CD14-positive monocyte (primary cell): ENCODE data around the gene SOCS3. TPM values are rescaled to one million over a fixed set of nuclear protein-coding genes. Genes with fewer than 3 reads are reported as not detected.
A peak's percentile ranks its signal among the peaks of the same experiment; 100 is the strongest.

ENCODE experiments used
- DNase-seq, 3 donors: peaks; one replicate each; pipeline ENCODE4 v3.0.0-alpha.2; 2011 to 2022
- H2AFZ ChIP-seq: 2 replicates; pipeline ENCODE4 v1.6.0; 2012; ENCODE audit warnings: mild to moderate bottlenecking, low read depth, low read length, inconsistent platforms; ENCODE audit not compliant: insufficient read depth, poor library complexity, severe bottlenecking
- H3K27ac ChIP-seq, 2 donors: 1 replicate in 1 of 2; 2 replicates in 1 of 2; pipeline ENCODE4 v1.5.1; 2012 to 2013; ENCODE audit warnings: low read length in 2 of 2, control low read depth in 1 of 2, inconsistent platforms in 1 of 2, low read depth in 1 of 2, mild to moderate bottlenecking in 1 of 2
- H3K27me3 ChIP-seq, 2 donors: one replicate each; pipeline versions ENCODE4 v1.6.0 to v1.6.1; 2011 to 2013; ENCODE audit warnings: low read length in 2 of 2; ENCODE audit not compliant: control insufficient read depth in 2 of 2, insufficient read depth in 2 of 2
- H3K36me3 ChIP-seq, 2 donors: replicated peaks in 1 of 2; 1 replicate in 1 of 2; 2 replicates in 1 of 2; pipeline versions ENCODE4 v1.5.1 to v1.6.1; 2012 to 2013; ENCODE audit warnings: low read length in 2 of 2, control low read depth in 1 of 2, inconsistent platforms in 1 of 2, mild to moderate bottlenecking in 1 of 2; ENCODE audit not compliant: insufficient read depth in 2 of 2, control insufficient read depth in 1 of 2
- H3K4me1 ChIP-seq, 2 donors: 1 replicate in 1 of 2; 2 replicates in 1 of 2; pipeline versions ENCODE4 v1.5.1 to v1.6.1; 2012 to 2013; ENCODE audit warnings: low read length in 2 of 2, control low read depth in 1 of 2, inconsistent platforms in 1 of 2, mild to moderate bottlenecking in 1 of 2, moderate library complexity in 1 of 2; ENCODE audit not compliant: insufficient read depth in 2 of 2, control insufficient read depth in 1 of 2
- H3K4me2 ChIP-seq: replicated peaks from 2 replicates; pipeline ENCODE3; 2012; ENCODE audit warnings: low read length, moderate library complexity, mild to moderate bottlenecking; ENCODE audit not compliant: poor library complexity, severe bottlenecking; ENCODE audit errors: extremely low read depth
- H3K4me3 ChIP-seq, 3 experiments: fragments of 200-600 bp in 1 of 3; sonication (generic) in 1 of 3; replicated peaks in 1 of 3; 1 replicate in 2 of 3; 2 replicates in 1 of 3; pipeline ENCODE4 v1.5.1; 2011 to 2013; ENCODE audit warnings: low read length in 3 of 3, mild to moderate bottlenecking in 3 of 3, control low read depth in 2 of 3, low read depth in 2 of 3, inconsistent platforms in 1 of 3, moderate library complexity in 1 of 3
- H3K79me2 ChIP-seq: 2 replicates; pipeline ENCODE4 v1.6.0; 2012; ENCODE audit warnings: mild to moderate bottlenecking, control low read depth, inconsistent platforms, low read length, moderate library complexity; ENCODE audit not compliant: insufficient read depth
- H3K9ac ChIP-seq: 2 replicates; pipeline ENCODE4 v1.6.0; 2017; ENCODE audit warnings: low read length, mild to moderate bottlenecking; ENCODE audit not compliant: insufficient read depth, poor library complexity, severe bottlenecking
- H3K9me3 ChIP-seq, 2 donors: replicated peaks in 1 of 2; 1 replicate in 1 of 2; 2 replicates in 1 of 2; pipeline versions ENCODE4 v1.5.1 to v1.6.1; 2012 to 2013; ENCODE audit warnings: low read length in 2 of 2, control low read depth in 1 of 2; ENCODE audit not compliant: control insufficient read depth in 1 of 2, insufficient read depth in 1 of 2
- H4K20me1 ChIP-seq: 2 replicates; pipeline ENCODE4 v1.6.0; 2012; ENCODE audit warnings: mild to moderate bottlenecking, low read length, control low read depth, moderate library complexity; ENCODE audit not compliant: insufficient read depth
- H3K27ac Mint-ChIP-seq, 7 donors: one replicate each; pipeline ENCODE4 v1.8.0; 2020; ENCODE audit warnings: mild to moderate bottlenecking in 7 of 7, mixed read lengths in 7 of 7, moderate library complexity in 6 of 7, inconsistent platforms in 2 of 7
- H3K27me3 Mint-ChIP-seq, 3 donors: one replicate each; pipeline ENCODE4 v1.8.0; 2021 to 2022; ENCODE audit warnings: low read depth in 3 of 3, mild to moderate bottlenecking in 3 of 3, mixed read lengths in 3 of 3, moderate library complexity in 3 of 3, inconsistent platforms in 1 of 3
- H3K36me3 Mint-ChIP-seq, 2 donors: one replicate each; pipeline ENCODE4 v1.8.0; 2020; ENCODE audit warnings: mixed read lengths in 2 of 2, inconsistent platforms in 1 of 2, mild to moderate bottlenecking in 1 of 2
- H3K4me1 Mint-ChIP-seq: one replicate; pipeline ENCODE4 v1.8.0; 2020; ENCODE audit warnings: mild to moderate bottlenecking, mixed read lengths
- H3K4me3 Mint-ChIP-seq, 2 donors: one replicate each; pipeline ENCODE4 v1.8.0; 2020; ENCODE audit warnings: mild to moderate bottlenecking in 2 of 2, mixed read lengths in 2 of 2, moderate library complexity in 1 of 2
- H3K9me3 Mint-ChIP-seq, 7 donors: one replicate each; pipeline ENCODE4 v1.8.0; 2020 to 2022; ENCODE audit warnings: mixed read lengths in 7 of 7, mild to moderate bottlenecking in 6 of 7, moderate library complexity in 6 of 7, inconsistent platforms in 2 of 7
- CTCF ChIP-seq: fragments of 200-600 bp; IDR thresholded peaks from one replicate; pipeline ENCODE4 v1.8.0; 2022; ENCODE audit warnings: antibody characterized with exemption, mild to moderate bottlenecking
- WGBS: methylation state at CpG from one replicate; pipeline ENCODE4 v1.1.5; 2013; ENCODE audit warnings: missing lambda C conversion rate; ENCODE audit not compliant: insufficient coverage; 5-methylcytosine and 5-hydroxymethylcytosine counted together
- intact Hi-C, 2 donors: fragments of 100-400 bp; cut with micrococcal nuclease; formaldehyde crosslinking; loops; one replicate each; pipeline versions ENCODE4 v1.15.0 to v1.15.1; 2023
- polyA plus RNA-seq, 3 donors: library from polyadenylated mRNA; depleted of rRNA in 1 of 3; unstranded in 2 of 3; stranded (reverse) in 1 of 3; fragments of 300-500 nt in 2 of 3; fragments of >200 nt in 1 of 3; fragmentation: Illumina TruSeq in 2 of 3; gene quantifications; 1 replicate in 2 of 3; 2 replicates in 1 of 3; pipeline ENCODE4 v1.2.3, GENCODE V29; 2012 to 2021

Gene SOCS3
- polyA plus RNA-seq, 3 donors, result 123 to 441 (median 144) TPM

- no peak overlapping the region for H3K27ac ChIP-seq
- H3K9me3 Mint-ChIP-seq, result peaks cover 0 to 2% (median 0%) of the 10 kb centered on the region in 7 donors
- intact Hi-C loops, result no loop called here
- H3K4me1 Mint-ChIP-seq, result peaks cover 17% of the 10 kb centered on the region
- H3K4me1 ChIP-seq, result peaks cover 4 to 6% of the 10 kb centered on the region in 2 donors
- DNase-seq, result no peak
- H3K4me3 ChIP-seq, result no peak overlapping the region
- no peak overlapping the region for H3K4me2 ChIP-seq
- TF ChIP-seq CTCF, result no peak
- no peak overlapping the region for H3K9ac ChIP-seq
- H3K79me2 ChIP-seq, result peaks cover 68% of the 10 kb centered on the region
- H2AFZ ChIP-seq, result no peak overlapping the region
- H3K4me3 Mint-ChIP-seq, result no peak overlapping the region
- H3K36me3 ChIP-seq, result peaks cover 92 to 100% of the 10 kb centered on the region in 2 donors
- peaks cover 93% of the 10 kb centered on the region for H4K20me1 ChIP-seq
- peak overlapping the region in 1 of 7 donors; percentile 54 for H3K27ac Mint-ChIP-seq
- H3K27me3 Mint-ChIP-seq, result peaks cover 0 to 2% (median 0%) of the 10 kb centered on the region in 3 donors
- peaks cover 92 to 98% of the 10 kb centered on the region in 2 donors for H3K36me3 Mint-ChIP-seq
- WGBS, result 83% methylated on average over 6 of the region's 6 CpGs
- no peaks in the 10 kb centered on the region for H3K9me3 ChIP-seq
- H3K27me3 ChIP-seq, result no peaks in the 10 kb centered on the region
These were observed 39.8 kb upstream of the SOCS3 start for GRCh38 chr17:78399693-78400144.

- Histone ChIP-seq H3K4me3 (no peak overlapping the region), H3K27ac (peak overlapping the region in 1 of 2 donors; percentile 32), H3K9me3 (no peaks in the 10 kb centered on the region), H3K27me3 (no peaks in the 10 kb centered on the region), H3K4me1 (peaks cover 4 to 6% of the 10 kb centered on the region in 2 donors), H3K9ac (no peak overlapping the region), H3K79me2 (peaks cover 68% of the 10 kb centered on the region), H2AFZ (no peak overlapping the region), H3K4me2 (no peak overlapping the region), H4K20me1 (peaks cover 92% of the 10 kb centered on the region), H3K36me3 (peaks cover 90 to 100% of the 10 kb centered on the region in 2 donors)
- peaks cover 17% of the 10 kb centered on the region for H3K4me1 Mint-ChIP-seq
- no peak for TF ChIP-seq CTCF
- peaks cover 0 to 2% (median 0%) of the 10 kb centered on the region in 3 donors for H3K27me3 Mint-ChIP-seq
- H3K36me3 Mint-ChIP-seq, result peaks cover 91 to 98% of the 10 kb centered on the region in 2 donors
- H3K27ac Mint-ChIP-seq, result peak overlapping the region in 3 of 7 donors; percentile 31 to 70 (median 46)
- no peak overlapping the region for H3K4me3 Mint-ChIP-seq
- 87% methylated on average over 28 of the region's 28 CpGs for WGBS
- DNase-seq, result no peak
- H3K9me3 Mint-ChIP-seq, result peaks cover 0 to 1% (median 0%) of the 10 kb centered on the region in 7 donors
- intact Hi-C loops, result no loop called here
These were observed 39.3 kb upstream of the SOCS3 start for GRCh38 chr17:78399028-78399692.
